Adrenal gland (tissue), 5 donors: ENCODE results near the gene ASPN.

Experiments
- CTCF ChIP-seq, 6 experiments: fragments of 450-650 bp in 4 of 6; fragments of 200-600 bp in 2 of 6; sonication (generic) in 1 of 6; IDR thresholded peaks; 1 replicate in 5 of 6; 2 replicates in 1 of 6; pipeline versions ENCODE4 v1.5.1 to v1.8.0; 2016 to 2021; ENCODE audit warnings: antibody characterized with exemption in 6 of 6, mild to moderate bottlenecking in 2 of 6, moderate library complexity in 1 of 6
- POLR2A ChIP-seq, 2 donors: fragments of 450-650 bp; IDR thresholded peaks; one replicate each; pipeline ENCODE4 v1.6.1; 2017; ENCODE audit warnings: antibody characterized with exemption in 2 of 2, mild to moderate bottlenecking in 2 of 2, moderate library complexity in 1 of 2
- donor health status: DM: no; HTN: no; CAD: no.

- no peak for TF ChIP-seq POLR2A (IDR thresholded peaks at IDR 0.05)
- TF ChIP-seq CTCF (IDR thresholded peaks at IDR 0.05) = no peak
Measured at GRCh38 chr9:92463984-92464383, 18.3 kb downstream of the ASPN start.
